Measurements from ENCODE around the gene XPO5.
"Not testable (repeated sequence)": the region's sequence is repeated elsewhere in the genome, so short reads cannot be mapped to it uniquely, and the experiment has no call there.

The XPO5 gene

DNA sequence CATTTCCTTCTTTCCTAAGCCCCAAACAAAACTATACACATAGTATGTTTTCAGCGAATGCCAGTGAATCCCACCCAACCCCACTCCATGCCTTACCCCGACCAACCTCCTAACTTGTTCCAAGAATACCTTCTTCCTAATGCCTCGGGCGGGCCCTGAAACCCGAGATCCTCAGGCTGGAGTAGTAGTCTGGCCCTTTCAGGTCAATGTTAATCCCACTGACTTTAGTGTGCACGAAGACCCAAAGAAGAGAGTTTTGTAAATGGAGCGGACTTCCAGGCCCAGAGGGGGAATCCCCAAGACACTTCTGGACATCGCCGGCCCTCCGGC is 59.5 kb downstream of the XPO5 start:
- no peak for DNase-seq

DNA sequence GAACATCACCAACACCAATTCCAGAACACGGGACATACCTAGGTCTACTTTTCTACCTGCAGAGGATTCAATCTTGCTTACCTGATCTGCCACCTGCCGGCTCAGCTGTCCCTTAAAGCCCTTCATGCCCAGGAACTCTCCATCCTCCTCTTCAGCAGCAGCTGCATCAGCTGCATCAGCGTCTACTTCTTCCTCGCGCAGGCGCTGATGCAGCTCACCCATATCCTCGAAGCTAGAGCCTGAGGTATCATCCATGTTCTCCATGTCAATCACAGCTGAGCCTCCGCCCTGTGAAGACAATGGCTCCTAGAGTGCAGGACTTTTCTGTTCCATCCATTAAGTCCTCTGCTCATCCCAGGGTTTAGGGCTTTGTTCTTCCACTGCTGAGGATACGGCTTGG is 60.0 kb downstream of the XPO5 start:
- DNase-seq: no peak

DNA sequence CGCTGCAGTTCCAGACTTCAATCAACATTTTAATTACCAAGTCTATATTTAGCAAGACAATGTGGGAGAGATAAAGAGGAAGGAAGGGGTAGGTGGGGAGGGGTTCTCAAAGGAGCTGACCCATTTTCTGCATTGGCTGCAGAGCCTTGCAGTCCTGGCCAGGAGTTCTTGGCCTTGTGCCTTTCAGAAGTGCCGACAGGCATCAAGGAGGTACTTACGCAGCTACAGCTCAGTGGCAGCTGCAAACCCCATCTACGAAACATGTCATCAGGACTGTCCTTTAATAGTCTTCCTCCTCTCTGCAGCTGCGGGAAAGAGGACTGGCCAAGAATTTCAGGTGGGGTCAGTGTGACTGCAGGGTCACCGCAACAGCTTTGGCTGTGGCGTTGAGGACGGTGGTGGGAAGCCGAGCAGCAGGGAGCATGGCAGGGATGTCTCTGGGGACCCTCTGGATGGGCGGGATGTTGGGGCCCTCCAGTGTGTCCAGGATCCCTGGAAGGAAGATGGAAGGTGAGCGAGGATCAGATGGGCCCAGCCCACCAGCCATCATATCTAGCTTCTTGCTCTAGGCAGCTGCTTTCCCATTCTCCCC is 63.9 kb downstream of the XPO5 start:
- DNase-seq: no peak

DNA sequence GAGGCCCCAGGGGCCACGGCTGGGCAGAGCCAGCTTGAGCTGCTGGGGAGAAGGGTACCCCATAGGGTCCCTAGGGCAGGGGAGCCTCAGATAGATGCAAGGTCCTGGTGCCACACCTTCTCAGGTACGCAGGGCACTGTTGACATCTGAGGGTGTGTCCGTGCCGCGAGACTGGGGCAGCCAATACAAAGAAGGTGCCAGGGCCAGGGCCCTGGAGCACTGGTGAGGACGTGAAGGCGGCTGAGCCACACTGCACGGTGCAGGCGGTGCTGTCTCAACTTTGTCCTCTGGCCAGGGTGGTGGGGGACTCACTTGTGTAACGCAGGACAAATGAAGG is 65.0 kb downstream of the XPO5 start:
- no peak for DNase-seq

DNA sequence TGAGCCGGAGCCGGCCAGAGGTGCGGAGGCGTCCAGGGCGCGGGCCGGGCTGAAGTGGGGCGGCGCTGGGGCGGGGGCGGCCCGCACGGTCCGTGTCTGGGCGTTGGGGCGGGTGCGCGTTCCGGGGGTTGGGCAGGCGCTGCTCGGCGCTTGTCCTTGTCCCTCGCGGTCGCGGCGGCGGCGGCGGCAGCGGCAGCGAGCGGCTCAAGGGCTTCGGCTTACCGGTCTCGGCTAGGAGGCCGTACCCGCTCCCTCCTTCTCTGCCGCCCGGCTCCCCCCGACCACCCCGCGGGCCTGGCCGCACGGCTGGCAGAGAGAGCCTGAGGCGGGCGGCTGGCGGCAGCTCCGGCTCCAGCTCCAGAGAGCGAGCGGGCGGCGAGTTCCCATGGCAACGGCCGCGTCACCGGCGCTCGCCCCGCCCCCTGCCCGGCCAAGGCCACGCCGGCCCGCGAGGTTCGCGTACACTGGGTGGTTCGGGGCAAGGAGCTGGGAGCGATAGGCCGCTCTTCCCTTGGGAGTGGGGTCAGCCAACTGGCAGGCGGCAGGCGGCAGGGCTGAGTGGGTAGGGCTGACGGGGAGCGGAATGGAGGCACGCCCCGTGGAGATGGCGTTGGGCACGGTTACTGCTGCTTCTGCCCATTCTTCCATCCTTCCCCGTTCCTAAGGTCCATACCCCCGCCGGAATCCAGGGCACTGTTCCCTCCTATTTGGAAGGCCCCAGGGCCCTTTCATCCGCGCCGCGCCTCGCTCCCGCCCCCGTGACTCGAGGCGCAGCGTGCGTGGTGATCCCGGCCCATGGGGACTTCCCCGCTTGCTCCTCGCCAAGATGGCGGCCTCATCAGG is 65.6 kb downstream of the XPO5 start, which contains the start of gene LRRC73:
LRRC73 (minus strand) TSS at position 363 of the 843 bp plus-strand sequence. CDS start 561 bp downstream, outside the sequence.
- peak; percentile 83 to 89 (median 84) for DNase-seq

DNA sequence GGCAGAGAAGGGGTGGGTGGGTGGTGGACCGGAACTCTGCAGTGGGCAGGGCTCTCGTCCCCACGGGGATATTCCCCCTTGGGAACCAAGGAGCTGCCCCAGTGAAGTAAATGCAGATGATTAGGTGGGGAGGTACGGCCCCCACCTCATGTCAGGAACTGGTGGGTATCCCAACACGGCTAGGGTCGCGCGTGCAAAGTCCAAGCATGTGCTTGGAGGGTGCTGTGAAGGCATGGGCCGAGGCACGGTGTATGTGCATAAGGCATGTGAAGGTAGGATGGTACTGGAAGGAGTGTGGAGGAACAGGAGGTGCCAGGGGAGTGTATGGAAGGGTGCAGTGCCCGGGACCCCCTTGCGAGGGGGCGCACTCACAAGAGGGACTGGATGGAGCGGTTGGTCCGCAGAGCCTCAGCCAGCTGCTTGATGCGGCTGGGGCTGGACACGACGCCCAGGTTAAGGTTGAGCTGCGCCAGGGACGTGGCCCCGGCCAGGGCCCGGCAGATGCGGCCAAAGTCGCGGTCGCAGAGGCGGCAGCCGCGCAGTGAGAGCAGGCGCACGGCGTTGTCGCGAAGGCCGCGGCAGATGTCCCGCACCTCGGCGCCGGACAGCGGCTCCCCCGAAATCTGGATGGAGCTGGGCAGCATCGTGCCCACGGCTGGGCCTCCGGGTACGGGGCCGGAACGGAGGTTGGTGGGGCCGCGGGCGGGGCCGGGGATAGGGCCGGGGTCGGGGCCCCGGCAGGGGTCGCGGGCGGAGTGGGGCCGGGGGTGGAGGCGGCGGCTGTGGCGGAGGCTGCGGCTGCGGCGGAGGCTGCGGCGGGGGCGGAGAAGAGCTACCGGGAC is 66.5 kb downstream of the XPO5 start:
- peak; percentile 10 to 39 (median 34) for DNase-seq

DNA sequence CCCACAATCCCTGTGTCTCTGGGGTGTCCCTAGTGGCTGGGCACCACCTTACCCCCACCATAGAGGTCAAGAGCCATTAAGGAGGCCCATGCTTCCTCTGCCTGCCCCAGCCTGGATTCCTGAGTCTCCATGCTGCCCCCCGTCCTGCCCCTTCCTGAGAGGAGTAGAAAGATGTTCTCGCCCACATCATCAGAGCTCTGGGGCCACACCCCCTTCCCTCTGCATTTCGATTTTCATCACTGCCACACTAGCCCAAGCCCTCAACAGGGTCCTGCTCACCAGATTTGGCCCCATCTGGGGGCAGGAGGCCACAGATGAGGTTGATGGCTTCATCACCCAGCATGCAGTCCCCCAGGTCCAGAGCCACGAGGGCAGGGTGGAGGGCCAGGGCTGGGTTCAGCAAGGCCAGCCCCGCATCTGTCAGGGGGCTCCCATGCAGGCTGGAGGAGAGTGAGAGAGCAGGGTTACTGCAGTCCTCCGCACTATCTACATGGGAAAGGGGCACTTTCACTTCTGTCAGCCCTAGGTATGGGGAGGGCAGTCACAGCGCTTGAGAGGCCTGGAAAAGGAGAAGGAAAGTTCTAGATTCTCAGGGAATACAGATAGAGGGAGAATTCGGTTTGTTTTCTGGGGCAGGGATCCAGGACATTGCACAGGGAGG is 67.2 kb downstream of the XPO5 start:
- no peak for DNase-seq

DNA sequence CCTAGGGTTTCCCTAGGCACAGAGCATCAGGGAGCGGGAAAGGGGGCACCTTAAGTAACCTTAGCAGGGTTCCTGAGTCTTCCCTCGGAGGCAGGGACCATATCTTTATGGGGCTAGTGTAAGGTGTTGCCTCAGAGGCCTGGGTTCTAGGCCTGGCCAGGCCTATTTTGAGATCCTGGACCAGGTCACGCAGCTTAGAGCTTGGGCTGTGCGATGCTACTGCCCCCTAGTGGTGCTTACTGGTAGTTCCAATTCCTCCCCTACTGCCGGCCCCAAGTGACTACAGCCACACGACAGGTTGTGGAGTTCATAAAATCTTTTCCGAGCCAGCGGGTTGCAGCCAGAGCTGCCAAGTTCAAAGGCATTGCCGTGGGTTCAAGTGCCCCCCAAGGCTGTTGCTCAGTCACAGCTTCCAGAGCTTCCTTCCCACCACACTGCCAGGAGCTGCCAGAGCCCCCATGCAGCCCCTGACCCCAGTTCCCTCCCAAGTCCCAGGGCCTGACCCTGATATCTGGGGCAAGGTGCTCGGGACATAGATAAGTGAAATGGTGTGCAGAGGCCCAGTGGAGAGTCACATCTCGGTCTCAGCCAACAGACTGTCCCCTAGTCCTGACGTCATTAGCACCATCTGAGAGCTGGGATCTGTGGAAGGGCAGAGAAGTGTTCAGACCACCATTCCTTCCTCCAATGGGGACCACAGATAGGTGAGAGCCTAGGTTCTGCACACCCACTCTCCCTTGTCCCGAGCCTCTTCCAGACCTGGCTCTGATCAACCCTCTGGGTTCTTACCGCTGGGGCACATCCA is 69.0 kb downstream of the XPO5 start:
- peak; percentile 44 to 83 (median 78) for DNase-seq

DNA sequence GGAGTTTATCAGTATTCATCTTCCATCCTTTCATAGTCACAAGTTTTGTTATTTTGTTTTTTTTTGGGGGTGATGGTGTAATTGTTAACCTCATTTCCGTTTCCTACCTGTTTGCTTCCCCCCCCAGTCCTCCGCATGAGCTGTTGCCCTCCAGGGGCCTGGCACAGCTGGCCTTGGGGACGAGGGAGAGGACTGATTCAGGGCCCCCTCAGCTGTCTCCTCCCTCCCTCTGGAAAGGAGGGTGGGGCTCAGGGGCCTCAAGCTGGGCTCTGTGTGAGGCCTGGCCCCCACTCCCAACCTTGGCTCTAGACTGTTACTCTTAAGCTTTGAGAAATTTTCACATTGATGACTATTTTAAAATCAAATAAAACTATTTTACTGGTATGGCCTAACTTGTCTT is 69.7 kb downstream of the XPO5 start:
- no peak for DNase-seq

DNA sequence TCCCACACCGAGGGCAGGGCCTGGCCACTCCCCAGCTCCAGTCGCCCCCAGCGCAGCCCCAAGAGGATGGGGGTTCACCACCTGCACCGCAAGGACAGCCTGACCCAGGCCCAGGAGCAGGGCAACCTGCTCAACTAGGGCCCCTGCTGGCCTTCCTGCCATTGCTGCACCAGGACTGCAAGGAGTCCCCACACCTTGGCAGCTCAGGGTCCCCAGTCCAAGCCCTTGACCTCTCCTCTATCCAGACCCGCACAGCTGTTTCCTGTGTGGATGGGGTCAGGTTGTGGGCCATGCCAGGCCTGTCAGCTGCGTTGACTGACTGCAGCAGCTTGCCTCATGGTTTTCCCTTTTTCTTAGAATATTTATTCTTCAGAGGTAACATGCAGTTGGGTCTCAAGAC is 70.1 kb downstream of the XPO5 start:
- no peak for DNase-seq

DNA sequence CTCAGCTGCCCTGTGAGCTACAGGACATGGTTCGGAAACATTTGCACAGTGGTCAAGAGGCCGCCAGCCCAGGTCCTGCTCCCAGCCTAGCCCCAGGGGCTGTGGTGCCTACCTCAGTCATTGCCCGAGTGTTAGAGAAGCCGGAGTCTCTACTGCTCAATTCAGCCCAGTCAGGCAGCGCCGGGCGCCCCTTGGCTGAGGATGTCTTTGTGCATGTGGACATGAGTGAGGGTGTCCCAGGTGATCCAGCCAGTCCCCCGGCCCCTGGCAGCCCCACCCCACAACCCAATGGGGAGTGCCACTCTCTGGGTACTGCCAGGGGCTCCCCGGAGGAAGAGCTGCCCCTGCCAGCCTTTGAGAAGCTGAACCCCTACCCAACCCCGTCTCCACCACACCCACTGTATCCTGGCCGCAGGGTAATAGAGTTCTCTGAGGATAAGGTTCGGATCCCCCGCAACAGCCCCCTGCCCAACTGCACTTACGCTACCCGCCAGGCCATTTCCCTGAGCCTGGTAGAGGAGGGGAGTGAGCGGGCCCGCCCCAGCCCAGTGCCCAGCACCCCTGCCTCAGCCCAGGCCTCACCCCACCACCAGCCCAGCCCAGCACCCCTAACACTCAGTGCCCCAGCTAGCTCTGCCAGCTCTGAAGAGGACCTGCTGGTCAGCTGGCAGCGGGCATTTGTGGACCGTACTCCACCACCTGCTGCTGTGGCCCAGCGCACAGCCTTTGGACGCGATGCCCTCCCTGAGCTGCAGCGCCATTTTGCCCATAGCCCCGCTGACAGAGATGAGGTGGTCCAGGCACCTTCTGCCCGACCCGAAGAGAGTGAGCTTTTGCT is 70.9 kb downstream of the XPO5 start:
- DNase-seq: no peak

DNA sequence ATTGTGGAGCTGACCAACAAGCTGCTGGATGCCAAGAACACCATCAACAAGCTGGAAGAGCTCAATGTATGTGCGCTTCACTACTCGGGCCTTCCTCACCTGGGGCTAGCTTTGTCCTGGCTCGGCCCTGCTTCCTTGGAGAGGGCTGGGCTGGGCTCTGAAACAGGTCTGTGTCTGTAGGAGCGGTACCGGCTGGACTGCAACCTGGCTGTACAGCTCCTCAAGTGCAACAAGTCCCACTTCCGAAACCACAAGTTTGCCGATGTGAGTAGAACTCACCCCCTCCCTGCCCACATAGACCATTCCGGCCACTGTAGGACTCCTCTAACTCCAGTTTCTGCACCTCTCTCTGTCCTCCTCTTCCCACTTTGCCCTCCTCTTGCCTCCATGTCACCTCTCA is 72.4 kb downstream of the XPO5 start:
- no peak for DNase-seq

DNA sequence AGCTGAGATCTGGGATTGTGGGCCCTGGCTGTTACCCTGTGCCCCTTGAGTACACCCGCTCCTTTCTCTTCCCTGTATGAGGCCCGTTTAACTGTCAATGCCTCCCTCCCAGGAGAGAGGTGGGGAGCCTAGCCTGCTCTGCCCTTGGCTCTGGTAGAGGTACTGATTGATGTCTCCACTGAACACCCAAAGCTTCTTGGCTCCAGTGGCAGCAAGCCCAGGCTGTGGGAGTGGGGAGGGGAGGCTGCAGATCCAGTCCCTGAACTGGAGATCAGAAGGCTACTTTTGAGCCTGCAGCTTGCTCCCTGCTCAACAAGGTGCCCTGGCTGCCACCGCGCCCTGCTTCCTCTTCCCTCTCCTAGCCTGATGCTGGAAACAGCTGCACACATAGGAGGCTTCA is 73.2 kb downstream of the XPO5 start:
- DNase-seq: no peak

DNA sequence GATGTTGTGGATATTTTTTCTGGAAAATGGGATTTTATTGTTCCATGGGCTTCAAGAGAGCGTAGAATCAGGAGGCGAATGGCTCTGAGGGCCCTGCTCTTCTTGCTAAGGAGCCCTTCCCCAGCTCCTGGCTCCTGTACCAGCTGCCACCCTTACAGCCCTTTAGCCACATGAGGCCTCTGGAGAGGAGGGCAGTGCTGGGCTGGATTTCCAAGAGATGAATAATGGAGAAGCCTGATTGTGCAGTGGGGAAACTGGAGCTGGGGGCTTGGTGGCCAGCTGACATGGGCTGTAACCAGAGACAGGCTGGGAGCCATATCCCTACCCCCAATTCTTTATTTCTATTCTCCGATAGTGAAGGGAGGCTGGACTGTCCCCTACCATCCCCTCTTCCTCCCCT is 74.9 kb downstream of the XPO5 start:
- DNase-seq: no peak

DNA sequence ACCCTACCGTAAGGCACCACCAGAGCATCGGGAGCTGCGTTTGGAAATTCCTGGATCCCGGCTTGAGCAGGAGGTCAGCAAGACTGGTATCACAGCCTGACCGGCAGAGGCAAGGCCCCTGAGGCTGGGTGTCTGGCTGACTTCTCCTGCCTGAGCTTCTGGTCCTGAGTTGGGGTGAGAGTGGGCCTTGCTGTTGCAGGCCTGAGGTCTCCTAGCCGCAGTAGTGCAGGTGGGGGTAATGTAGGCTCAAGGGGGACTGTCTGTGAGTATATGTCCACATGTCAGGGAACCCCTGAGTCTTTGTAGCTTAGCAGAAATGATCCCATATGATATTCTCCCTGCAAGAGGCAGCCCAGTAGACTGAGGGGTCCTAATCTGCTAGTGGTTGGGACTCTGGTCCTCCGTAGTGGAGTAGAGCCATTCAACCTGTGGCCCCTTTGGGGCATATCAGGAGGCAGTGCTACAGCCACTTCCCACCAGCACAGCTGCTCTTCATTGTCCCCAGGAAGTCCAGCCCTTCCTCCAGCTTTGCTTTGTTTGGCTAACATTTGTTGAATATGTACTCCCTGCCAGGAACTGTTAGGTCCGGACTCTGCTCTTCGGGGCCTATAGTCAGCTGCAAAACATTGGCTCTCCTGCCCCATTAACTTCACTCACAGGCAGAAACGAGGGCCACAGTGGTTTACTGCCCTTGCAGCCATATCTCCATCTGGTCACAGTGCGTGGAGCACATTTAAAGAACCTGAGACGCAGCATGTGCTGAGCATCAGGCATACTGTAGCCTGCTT is 76.6 kb downstream of the XPO5 start:
- DNase-seq: no peak

DNA sequence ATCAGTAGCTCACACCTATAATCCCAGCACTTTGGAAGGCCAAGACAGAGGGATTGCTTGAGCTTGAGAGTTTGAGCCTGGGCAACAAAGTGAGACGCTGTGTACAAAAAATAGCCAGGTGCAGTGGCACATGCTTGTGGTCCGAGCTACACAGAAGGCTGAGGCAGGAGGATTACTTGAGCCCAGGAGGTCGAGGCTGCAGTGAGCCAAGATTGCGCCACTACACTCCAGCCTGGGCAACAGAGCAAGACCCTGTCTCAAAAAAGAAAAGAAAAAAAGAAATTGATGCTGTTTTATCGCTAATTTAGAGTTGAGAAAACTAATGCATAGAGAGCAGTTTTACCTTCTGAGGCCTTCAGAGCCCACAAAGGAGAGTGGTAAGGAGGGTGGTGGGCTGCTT is 77.5 kb downstream of the XPO5 start:
- not testable (repeated sequence) for DNase-seq

DNA sequence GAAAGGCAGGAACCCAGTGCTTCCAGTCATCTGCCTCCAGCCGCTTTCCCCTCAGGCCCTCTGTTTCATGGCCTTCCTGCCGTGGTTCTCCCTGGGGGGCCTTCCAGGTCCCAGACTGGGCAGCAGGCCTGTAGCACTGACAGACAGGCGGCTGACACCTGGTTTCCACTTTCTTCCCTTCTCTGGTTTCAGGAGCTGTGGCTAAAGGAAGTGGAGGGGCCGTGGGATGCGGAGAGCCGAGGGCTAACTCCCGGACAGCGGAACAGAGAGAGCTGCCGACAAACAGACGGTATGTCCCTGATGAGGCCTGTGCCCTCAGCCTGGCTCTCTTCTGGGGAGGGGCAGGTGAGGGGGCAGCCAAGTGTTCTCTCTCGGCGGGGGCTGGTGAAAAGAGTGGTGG is 78.1 kb downstream of the XPO5 start:
- DNase-seq: no peak

DNA sequence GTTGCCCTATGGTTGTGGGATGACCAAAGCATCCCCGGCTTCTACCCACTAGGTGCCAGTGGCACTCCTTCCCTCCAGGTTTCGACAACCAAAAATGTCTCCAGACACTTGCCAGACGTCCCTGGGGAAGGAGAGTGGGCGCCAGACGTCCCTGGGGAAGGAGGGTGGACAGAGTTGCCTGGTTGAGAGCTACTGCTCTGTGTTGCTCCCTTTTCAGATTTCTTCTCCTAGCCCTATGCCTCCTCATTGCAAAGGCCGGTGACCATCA is 78.8 kb downstream of the XPO5 start:
- no peak for DNase-seq

DNA sequence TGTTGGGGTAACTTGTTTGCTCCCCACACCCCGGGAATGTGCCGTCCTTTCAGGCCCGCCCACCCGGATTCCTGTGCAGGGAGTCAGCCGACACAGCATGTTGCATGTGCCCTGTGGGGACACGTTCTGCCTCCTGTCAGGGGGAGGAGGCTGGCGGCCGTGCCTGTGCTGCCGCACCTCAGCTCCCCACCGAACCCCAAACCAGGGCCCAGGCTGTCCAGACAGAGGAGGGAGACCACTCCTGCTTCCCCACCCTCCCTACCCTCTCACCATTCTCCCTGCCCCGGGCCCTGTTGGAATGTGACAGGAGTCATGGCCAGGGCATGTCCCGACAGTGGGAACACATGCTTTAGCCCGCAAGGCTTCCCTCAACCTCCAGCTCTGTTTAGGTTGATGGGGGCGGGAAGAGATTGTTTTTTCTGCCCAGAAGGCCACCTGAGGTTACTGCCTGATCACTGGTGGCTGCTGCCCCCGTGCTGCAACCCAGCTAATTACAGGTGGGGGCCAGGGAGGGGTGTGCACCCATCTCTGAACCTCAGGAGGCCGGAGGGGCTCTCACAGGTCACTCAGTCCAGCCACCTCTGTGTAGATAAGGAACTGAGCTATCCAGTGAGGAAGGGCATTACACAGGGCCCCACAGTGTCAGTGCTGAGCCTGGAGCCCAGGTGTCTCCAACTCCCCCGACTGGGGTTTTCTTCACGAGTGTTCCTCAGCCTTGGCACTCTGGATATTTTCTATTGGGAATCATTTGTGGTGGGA is 79.3 kb downstream of the XPO5 start:
- DNase-seq: peak in 1 of 3 experiments; percentile 4

DNA sequence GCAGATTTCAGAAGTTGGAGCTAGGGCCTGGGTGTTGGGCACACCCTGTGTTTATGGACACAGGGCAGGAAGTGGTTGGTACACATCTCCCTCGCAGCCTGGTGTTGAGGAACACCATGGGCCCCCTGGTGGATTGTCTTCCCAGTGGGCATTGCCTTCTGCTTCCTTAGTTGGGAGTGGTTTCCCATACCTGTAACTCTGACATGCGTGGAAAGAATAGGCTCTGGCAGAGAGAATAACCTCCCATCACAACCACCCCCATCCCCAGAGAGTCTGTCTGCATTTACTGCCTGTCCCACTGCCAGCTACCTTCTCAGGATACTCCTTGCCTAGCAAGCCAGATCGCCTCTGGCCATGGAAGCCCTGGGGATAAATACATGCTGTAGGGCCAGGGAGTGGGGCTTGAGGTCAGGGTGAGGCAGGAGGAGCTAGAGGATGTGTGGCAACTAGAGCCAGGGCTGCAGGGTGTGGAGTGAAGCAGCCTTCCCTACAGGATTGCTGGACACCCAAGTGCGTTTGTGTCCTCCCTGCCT is 80.4 kb downstream of the XPO5 start:
- peak in 1 of 3 experiments; percentile 3 for DNase-seq
